Activated CD4-positive, alpha-beta T cell treated with anti-CD3 and anti-CD28 coated beads, Interleukin-2, Interleukin-4, amounts not matched to agents 100 ng/mL and 50 ng/mL, durations not matched to agents 16 hours and 8 hours (primary cell): ENCODE data around the gene CCNJ.

Experiments
- DNase-seq: peaks from one replicate; pipeline ENCODE4 v3.0.0-alpha.2; 2020; ENCODE audit warnings: low spot score

CCNJ gene

GRCh38 chr10:96056787-96057186 is 13.4 kb downstream of the CCNJ start:
- no peak for DNase-seq

- DNase-seq: no peak
Measured at GRCh38 chr10:96061232-96061631, 17.8 kb downstream of the CCNJ start.

- DNase-seq: no peak
Measured at GRCh38 chr10:96072674-96073073, 29.3 kb downstream of the CCNJ start.

GRCh38 chr10:96073722-96074121 is 30.3 kb downstream of the CCNJ start:
- peak; percentile 89 for DNase-seq

DNA sequence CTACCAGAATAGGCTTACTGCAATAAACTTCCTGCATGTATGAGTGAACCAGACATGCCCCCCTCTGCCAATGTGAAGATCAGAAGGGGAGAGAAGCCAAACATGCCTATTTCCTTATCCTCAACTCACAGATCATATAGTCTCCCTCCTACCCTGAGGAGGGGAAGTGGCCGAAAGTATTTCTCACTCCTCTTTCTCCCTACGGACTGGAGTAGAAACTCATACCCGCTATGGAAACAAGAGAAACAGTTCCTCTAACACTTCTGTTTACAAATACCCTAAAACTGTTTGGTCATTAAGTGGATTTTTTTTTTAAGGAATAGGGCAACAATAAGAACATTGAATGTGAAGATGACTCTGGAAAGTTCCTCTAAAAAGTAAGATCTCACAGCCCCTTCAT is 31.4 kb downstream of the CCNJ start:
- DNase-seq: no peak

DNA sequence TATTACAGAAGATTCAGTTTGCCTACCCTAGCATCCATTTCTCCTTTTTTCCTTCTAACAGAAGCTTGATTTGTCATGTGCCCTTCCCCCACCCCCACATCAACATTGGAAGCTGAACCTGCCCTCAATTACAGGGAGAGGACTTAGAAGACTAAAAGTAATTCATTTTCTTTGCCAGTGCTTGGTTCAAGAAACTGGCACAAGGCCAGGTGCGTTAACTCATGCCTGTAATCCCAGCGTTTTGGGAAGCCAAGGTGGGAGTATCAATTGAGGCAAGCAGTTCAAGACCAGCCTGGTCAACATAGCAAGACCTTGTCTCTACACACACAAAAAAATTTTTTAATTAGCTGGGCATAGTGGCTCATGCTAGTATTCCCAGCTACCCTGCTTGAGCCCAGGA is 32.6 kb downstream of the CCNJ start:
- DNase-seq: no peak

DNA sequence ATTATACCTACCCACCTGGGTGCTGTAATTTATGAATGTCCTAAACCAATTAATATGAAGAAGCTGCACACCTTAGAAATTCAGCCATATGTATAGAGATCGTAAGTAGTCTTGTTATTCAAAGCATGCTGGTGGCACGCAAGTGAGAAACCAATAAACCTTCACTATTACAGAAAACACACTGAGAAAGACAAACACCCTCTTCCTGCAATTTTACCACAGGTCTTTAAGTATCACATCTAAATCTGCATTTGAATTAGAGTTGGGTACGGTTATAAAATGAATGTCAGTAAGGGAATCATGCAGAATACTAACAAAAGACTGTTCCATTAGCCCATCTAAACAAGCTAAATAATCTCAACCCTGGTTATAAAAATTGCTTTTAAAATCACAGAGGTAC is 33.8 kb downstream of the CCNJ start:
- no peak for DNase-seq

GRCh38 chr10:96082153-96082552 is 38.8 kb downstream of the CCNJ start:
- no peak for DNase-seq

- no peak for DNase-seq
Measured at GRCh38 chr10:96082748-96083147, 39.4 kb downstream of the CCNJ start.

GRCh38 chr10:96089116-96089515 is 45.7 kb downstream of the CCNJ start:
- DNase-seq: no peak

DNA sequence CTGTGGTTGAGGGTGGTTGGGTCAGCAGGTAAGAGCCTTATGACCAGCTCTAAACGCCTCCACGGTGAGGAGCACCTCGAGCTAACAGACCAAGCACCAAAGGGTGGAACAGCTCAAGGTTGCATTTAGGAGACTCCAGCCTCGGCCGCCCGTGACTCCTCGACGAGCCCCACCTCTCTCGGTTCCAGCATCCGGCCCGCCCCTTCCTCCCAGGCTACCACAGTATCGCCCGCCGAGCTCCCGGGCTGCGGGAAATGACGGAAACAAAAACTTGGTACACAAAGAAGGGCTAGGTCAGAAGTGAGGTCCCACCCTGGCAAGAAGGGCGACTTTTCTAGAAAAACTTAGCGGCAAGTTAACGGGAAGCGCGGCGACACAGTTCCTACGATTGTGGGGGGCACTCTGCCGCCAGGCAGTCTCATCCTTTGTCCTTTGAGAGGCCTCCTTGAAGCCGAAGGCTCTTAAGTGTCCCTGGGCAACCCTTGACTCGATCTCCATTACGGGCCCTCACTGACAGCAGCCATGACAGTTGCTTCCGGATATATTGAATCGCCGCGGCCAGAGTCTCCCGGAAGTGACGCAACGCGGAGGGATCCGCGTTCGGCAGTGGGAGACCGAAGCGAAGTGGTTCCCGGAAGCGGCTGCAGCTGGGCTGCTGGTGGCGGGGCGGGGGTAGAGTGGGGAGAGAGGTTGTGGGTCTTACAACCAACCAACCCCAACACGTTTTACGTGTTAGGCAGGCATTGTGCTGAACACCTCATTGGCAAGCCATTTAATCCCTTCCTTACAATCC is 46.5 kb downstream of the CCNJ start:
- peak; percentile 92 for DNase-seq

DNA sequence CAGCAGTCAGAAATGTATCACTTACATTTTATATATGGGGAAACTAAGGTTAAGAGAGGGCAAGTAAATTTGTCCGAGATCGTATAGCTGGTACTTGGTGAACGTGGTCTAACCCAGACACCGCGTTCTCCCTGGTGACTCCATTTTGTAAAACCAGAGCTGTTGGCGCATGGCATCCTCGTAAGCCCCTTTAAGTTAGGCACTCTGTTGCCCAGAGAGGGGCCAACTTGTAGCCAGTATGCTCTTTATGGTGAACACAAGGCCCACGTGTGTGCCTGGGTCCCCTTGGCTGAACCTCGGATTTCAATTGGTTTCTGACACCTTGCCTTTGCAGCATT is 47.0 kb downstream of the CCNJ start:
- no peak for DNase-seq

GRCh38 chr10:96092999-96093767 is 49.8 kb downstream of the CCNJ start:
- DNase-seq: no peak

GRCh38 chr10:96093948-96094347 is 50.6 kb downstream of the CCNJ start:
- no peak for DNase-seq

GRCh38 chr10:96096958-96097357 is 53.6 kb downstream of the CCNJ start:
- no peak for DNase-seq

- no peak for DNase-seq
Measured at GRCh38 chr10:96097865-96098264, 54.5 kb downstream of the CCNJ start.

GRCh38 chr10:96107623-96108038 is 64.2 kb downstream of the CCNJ start:
- DNase-seq: no peak
